Keratinocyte (primary cell): ENCODE measurements around the gene DENND1A.

Experiments
- EZH2 ChIP-seq: IDR thresholded peaks from one replicate; pipeline ENCODE4 v1.6.1; 2012; ENCODE audit warnings: inconsistent platforms, mild to moderate bottlenecking, low read length, moderate library complexity
- TF ChIP-seq, protein P1 (sequence below), 3 experiments: IDR thresholded peaks in 1 of 3; conservative IDR thresholded peaks in 1 of 3; optimal IDR thresholded peaks in 1 of 3; 2 replicates in 2 of 3; 3 replicates in 1 of 3; pipeline versions ENCODE3 to v1.5.1; 2011; ENCODE audit warnings: low read length in 3 of 3, mild to moderate bottlenecking in 3 of 3, moderate library complexity in 2 of 3, control low read depth in 1 of 3, inconsistent platforms in 1 of 3; ENCODE audit not compliant: insufficient read depth in 2 of 3; ENCODE audit errors: extremely low read depth in 1 of 3

DNA sequence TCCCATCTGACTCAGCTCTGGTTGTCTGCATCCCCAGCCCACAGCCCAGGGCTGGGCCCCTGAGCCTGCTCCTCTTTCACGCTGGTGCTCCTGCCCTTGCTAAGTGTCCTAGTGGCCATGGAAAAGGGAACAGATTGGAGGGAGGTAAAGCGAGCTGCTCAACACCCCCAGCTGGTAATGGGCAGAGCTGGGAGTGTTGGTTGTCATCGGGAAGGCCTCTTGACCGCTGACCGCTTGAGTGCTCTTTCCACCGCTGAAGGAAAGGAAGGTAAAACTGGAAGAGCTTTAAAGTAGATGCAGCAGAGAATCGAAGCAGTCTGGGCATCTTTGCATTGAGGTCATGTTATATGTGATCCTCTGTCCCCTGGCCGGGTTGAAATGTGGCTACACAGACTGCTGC, 513.8 kb downstream of the DENND1A start:
- TF ChIP-seq, protein P1, sequence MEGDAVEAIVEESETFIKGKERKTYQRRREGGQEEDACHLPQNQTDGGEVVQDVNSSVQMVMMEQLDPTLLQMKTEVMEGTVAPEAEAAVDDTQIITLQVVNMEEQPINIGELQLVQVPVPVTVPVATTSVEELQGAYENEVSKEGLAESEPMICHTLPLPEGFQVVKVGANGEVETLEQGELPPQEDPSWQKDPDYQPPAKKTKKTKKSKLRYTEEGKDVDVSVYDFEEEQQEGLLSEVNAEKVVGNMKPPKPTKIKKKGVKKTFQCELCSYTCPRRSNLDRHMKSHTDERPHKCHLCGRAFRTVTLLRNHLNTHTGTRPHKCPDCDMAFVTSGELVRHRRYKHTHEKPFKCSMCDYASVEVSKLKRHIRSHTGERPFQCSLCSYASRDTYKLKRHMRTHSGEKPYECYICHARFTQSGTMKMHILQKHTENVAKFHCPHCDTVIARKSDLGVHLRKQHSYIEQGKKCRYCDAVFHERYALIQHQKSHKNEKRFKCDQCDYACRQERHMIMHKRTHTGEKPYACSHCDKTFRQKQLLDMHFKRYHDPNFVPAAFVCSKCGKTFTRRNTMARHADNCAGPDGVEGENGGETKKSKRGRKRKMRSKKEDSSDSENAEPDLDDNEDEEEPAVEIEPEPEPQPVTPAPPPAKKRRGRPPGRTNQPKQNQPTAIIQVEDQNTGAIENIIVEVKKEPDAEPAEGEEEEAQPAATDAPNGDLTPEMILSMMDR (optimal IDR thresholded peaks at IDR 0.05 in 1 of 3, IDR thresholded peaks at IDR 0.05 in 1 of 3, conservative IDR thresholded peaks at IDR 0.05 in 1 of 3; ENCODE audit: extremely low read depth in 1 of 3, insufficient read depth in 2 of 3, low read length in 3 of 3) = no peak
- no peak for TF ChIP-seq EZH2
